ENCODE measurements around the gene PITX3. TPM values are rescaled to one million over a fixed set of nuclear protein-coding genes. Genes with fewer than 3 reads are reported as not detected.

The PITX3 gene
- total and polyA plus RNA-seq, 9 of the 15 experiments (the other 6 are each of a cell fraction or from before 2014, with no cell fraction given): 0.30 to 0.98 (median 0.95) TPM; not detected in 6

DNA sequence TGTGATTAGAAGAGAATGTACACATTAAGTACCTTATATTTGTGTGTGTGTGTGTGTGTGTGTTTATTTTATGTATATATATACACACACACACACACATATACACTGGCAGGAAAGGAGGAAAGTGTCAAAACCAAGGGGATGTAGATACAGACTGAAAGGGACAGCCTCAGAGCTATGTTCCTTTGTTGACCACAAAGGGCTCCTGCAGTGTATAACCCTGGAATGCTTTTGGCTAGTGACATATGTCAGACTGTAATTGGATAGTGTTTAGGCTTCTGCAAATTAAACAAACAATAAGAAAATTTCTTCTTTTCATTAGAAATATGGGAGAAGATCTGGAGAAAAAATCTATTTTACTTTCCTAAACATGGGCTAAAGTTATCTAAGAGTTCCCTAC, 19.9 kb upstream of the PITX3 start (continued):
- TF ChIP-seq, protein P1, sequence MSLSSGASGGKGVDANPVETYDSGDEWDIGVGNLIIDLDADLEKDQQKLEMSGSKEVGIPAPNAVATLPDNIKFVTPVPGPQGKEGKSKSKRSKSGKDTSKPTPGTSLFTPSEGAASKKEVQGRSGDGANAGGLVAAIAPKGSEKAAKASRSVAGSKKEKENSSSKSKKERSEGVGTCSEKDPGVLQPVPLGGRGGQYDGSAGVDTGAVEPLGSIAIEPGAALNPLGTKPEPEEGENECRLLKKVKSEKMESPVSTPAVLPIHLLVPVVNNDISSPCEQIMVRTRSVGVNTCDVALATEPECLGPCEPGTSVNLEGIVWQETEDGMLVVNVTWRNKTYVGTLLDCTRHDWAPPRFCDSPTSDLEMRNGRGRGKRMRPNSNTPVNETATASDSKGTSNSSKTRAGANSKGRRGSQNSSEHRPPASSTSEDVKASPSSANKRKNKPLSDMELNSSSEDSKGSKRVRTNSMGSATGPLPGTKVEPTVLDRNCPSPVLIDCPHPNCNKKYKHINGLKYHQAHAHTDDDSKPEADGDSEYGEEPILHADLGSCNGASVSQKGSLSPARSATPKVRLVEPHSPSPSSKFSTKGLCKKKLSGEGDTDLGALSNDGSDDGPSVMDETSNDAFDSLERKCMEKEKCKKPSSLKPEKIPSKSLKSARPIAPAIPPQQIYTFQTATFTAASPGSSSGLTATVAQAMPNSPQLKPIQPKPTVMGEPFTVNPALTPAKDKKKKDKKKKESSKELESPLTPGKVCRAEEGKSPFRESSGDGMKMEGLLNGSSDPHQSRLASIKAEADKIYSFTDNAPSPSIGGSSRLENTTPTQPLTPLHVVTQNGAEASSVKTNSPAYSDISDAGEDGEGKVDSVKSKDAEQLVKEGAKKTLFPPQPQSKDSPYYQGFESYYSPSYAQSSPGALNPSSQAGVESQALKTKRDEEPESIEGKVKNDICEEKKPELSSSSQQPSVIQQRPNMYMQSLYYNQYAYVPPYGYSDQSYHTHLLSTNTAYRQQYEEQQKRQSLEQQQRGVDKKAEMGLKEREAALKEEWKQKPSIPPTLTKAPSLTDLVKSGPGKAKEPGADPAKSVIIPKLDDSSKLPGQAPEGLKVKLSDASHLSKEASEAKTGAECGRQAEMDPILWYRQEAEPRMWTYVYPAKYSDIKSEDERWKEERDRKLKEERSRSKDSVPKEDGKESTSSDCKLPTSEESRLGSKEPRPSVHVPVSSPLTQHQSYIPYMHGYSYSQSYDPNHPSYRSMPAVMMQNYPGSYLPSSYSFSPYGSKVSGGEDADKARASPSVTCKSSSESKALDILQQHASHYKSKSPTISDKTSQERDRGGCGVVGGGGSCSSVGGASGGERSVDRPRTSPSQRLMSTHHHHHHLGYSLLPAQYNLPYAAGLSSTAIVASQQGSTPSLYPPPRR (CRISPR knock-in tag; IDR thresholded peaks at IDR 0.05; ENCODE audit: borderline replicate concordance): no peak

DNA sequence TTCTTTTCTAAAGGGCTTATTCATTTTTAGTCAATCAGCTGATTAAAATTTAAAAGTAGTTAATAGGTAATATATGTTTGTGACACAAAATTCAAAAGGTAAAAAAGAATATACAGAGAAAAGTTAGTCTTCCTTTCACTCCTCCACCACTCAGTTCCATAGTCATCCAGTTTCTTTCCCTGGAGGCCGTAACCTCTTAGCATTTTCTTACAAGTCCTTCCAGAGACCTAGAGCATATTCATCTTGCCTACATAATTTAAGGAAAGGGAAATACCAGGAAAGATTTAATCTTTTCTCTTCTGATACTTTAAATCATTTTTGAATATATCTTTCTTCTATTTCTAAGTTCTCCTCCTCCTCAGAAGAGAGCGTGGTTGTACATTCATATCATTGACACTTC, 14.1 kb upstream of the PITX3 start:
- Histone ChIP-seq H3K4me3 (no peak overlapping the region), H3K36me3 (ENCODE audit: control insufficient read depth, insufficient read depth, low read length) (peaks cover 22% of the 10 kb centered on the region; the same call in 2 of the 3 replicates), H3K4me1 (replicated peaks in 1 of 2; ENCODE audit: control insufficient read depth in 2 of 2, insufficient read depth in 2 of 2, low read length in 2 of 2) (no peaks in the 10 kb centered on the region; a peak in 1 of 5 replicates), H4K20me1 (replicated peaks; ENCODE audit: control insufficient read depth, insufficient read depth, low read length) (no peaks in the 10 kb centered on the region), H3K27ac (ENCODE audit: extremely low read depth, low read depth, low read length) (no peak overlapping the region), H2AFZ (ENCODE audit: low read depth, low read length) (no peak overlapping the region), H3K9ac (ENCODE audit: insufficient read depth in 1 of 2, low read depth in 2 of 2, low read length in 2 of 2) (no peak overlapping the region), H3K9me1 (ENCODE audit: control insufficient read depth, insufficient read depth, low read length) (no peaks in the 10 kb centered on the region), H3K4me2 (ENCODE audit: insufficient read depth, low read length) (no peak overlapping the region), H3K27me3 (ENCODE audit: control insufficient read depth in 2 of 2, insufficient read depth in 2 of 2, low read length in 2 of 2) (no peaks in the 10 kb centered on the region), H3K9me3 (replicated peaks; ENCODE audit: control insufficient read depth, insufficient read depth, low read depth, low read length) (no peaks in the 10 kb centered on the region), H3K79me2 (ENCODE audit: control insufficient read depth, insufficient read depth, low read length) (peaks cover 61% of the 10 kb centered on the region)
- FAIRE-seq (no peak), ATAC-seq (no peak), DNase-seq (ENCODE audit: extremely low read depth in 1 of 4, low spot score in 3 of 4) (no peak)
- POLR2A ChIA-PET: interaction anchor here (1.2 kb wide), 1 partner anchor 10 kb away, joined by 3 read pairs; the partner anchor contains the start of gene GBF1
- in situ Hi-C loops (cut with MboI): no loop called here
- WGBS (ENCODE audit: insufficient coverage, low coverage, missing lambda C conversion rate): 91% methylated on average over 2 of the region's 2 CpGs
- BruUV-seq (replicated peaks): no TSS peak
- TF ChIP-seq SMARCA4 (IDR thresholded peaks at IDR 0.05) (no peak), ZNF184 (CRISPR knock-in tag; IDR thresholded peaks at IDR 0.05) (no peak), TAF1 (IDR thresholded peaks at IDR 0.05; ENCODE audit: control insufficient read depth, extremely low read depth, insufficient read depth, low read length, severe bottlenecking) (no peak), HDAC3 (IDR thresholded peaks at IDR 0.05; ENCODE audit: borderline replicate concordance, partially characterized antibody) (no peak), MCM3 (IDR thresholded peaks at IDR 0.05) (no peak), ZNF583 (CRISPR knock-in tag; IDR thresholded peaks at IDR 0.05) (no peak), YBX1 (IDR thresholded peaks at IDR 0.05) (no peak), ZFP30 (CRISPR knock-in tag; IDR thresholded peaks at IDR 0.05; ENCODE audit: borderline replicate concordance) (no peak), ATF1 (CRISPR knock-in tag; IDR thresholded peaks at IDR 0.05) (no peak), ATF1 (tag; IDR thresholded peaks at IDR 0.05) (no peak), MEF2A (IDR thresholded peaks at IDR 0.05; ENCODE audit: control insufficient read depth, low read depth, low read length) (no peak)
- TF ChIP-seq, protein P2, sequence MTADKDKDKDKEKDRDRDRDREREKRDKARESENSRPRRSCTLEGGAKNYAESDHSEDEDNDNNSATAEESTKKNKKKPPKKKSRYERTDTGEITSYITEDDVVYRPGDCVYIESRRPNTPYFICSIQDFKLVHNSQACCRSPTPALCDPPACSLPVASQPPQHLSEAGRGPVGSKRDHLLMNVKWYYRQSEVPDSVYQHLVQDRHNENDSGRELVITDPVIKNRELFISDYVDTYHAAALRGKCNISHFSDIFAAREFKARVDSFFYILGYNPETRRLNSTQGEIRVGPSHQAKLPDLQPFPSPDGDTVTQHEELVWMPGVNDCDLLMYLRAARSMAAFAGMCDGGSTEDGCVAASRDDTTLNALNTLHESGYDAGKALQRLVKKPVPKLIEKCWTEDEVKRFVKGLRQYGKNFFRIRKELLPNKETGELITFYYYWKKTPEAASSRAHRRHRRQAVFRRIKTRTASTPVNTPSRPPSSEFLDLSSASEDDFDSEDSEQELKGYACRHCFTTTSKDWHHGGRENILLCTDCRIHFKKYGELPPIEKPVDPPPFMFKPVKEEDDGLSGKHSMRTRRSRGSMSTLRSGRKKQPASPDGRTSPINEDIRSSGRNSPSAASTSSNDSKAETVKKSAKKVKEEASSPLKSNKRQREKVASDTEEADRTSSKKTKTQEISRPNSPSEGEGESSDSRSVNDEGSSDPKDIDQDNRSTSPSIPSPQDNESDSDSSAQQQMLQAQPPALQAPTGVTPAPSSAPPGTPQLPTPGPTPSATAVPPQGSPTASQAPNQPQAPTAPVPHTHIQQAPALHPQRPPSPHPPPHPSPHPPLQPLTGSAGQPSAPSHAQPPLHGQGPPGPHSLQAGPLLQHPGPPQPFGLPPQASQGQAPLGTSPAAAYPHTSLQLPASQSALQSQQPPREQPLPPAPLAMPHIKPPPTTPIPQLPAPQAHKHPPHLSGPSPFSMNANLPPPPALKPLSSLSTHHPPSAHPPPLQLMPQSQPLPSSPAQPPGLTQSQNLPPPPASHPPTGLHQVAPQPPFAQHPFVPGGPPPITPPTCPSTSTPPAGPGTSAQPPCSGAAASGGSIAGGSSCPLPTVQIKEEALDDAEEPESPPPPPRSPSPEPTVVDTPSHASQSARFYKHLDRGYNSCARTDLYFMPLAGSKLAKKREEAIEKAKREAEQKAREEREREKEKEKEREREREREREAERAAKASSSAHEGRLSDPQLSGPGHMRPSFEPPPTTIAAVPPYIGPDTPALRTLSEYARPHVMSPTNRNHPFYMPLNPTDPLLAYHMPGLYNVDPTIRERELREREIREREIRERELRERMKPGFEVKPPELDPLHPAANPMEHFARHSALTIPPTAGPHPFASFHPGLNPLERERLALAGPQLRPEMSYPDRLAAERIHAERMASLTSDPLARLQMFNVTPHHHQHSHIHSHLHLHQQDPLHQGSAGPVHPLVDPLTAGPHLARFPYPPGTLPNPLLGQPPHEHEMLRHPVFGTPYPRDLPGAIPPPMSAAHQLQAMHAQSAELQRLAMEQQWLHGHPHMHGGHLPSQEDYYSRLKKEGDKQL (CRISPR knock-in tag; IDR thresholded peaks at IDR 0.05; ENCODE audit: borderline replicate concordance): no peak
- CTCF ChIA-PET (ENCODE audit: low intra/inter-chr PET ratio): no interaction called here
- intact Hi-C loops (cut with micrococcal nuclease): no loop called here
